ENCODE measurements around the gene GTF3C5. TPM values are rescaled to one million over a fixed set of nuclear protein-coding genes. Genes with fewer than 3 reads are reported as not detected.

The GTF3C5 gene
- total and polyA plus RNA-seq, 9 of the 15 experiments (the other 6 are each of a cell fraction or from before 2014, with no cell fraction given): 3.8 to 118 (median 83.7) TPM

DNA sequence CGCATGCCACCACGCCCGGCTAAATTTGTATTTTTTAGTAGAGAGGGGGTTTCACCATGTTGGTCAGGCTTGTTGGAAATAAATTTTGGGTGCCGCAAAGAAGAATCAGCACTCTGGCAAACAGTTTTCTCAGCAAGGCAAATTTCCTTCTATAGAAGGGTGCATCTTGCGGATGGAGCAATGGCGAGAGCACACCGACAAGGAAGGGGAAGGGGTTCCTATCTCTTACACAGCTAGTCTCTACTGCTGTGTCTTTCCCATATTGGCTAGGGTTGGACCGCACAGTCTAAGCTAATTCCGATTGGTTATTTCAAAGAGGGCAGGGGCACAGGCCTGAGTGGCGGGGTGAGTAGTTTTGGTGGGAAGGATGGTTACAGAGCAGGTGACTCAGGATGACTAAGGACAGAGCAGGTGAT is 707 bp downstream of the GTF3C5 start (continued):
- TF ChIP-seq ZBTB49 (CRISPR knock-in tag; IDR thresholded peaks at IDR 0.05; ENCODE audit: borderline replicate concordance): 0 out of 2 replicates have a peak, but pooled peaks have one; percentile 51
- peak in 1 of 2 experiments; percentile 93; a peak in 1 of 3 replicates for TF ChIP-seq CBX3 (IDR thresholded peaks at IDR 0.05; ENCODE audit: borderline replicate concordance in 1 of 2, low read length in 2 of 2)
- TF ChIP-seq CBX5 (IDR thresholded peaks at IDR 0.05; ENCODE audit: borderline replicate concordance, low read depth): peak; percentile 85; the same call in 1 of the 2 replicates

DNA sequence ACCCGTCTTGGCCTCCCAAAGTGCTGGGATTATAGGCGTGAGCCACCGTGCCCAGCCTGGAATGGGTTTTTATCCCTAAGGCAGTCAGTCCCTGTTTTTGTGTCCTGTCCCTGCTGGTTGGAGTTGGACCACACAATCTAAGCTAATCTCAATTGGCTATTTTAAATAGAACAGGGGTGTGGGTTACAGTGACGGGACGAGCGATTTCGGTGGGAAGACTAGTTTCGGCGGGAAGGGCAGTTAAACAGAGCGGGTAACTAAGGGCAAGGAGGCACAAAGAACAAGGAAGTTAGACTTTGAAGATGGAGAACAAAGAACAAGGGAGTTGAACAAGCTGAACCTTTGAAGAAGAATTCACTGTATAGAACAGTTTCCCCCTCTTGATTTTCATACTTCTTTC is 1.4 kb downstream of the GTF3C5 start:
- ATAC-seq: no peak
- intact Hi-C loops (cut with micrococcal nuclease) (no loop called here), in situ Hi-C loops (cut with MboI) (no loop called here)
- 0 out of 2 replicates have a peak, but pooled peaks cover 3% of the 10 kb centered on the region for H4K20me1 ChIP-seq (replicated peaks; ENCODE audit: control insufficient read depth, insufficient read depth, low read length)
- no peak overlapping the region for H3K27ac ChIP-seq (ENCODE audit: extremely low read depth, low read depth, low read length)
- POLR2A ChIA-PET: interaction anchor here (1.0 to 2.7 kb wide), 3 partner anchors 9 to 29 kb away, joined by 3 to 15 read pairs (median 3); no protein-coding TSS in a partner anchor
- H3K9me3 ChIP-seq (replicated peaks; ENCODE audit: control insufficient read depth, insufficient read depth, low read depth, low read length): peaks cover 14% of the 10 kb centered on the region; the same call in 1 of the 2 replicates
- peaks cover 86% of the 10 kb centered on the region for H3K79me2 ChIP-seq (ENCODE audit: control insufficient read depth, insufficient read depth, low read length)
- no peak overlapping the region for H2AFZ ChIP-seq (ENCODE audit: low read depth, low read length)
- FAIRE-seq: no peak
- DNase-seq (ENCODE audit: extremely low read depth in 1 of 4, low spot score in 3 of 4): no peak
- H3K27me3 ChIP-seq (ENCODE audit: control insufficient read depth in 2 of 2, insufficient read depth in 2 of 2, low read length in 2 of 2): no peaks in the 10 kb centered on the region
- no TSS peak for BruUV-seq (replicated peaks)
- no peak overlapping the region for H3K9ac ChIP-seq (ENCODE audit: insufficient read depth in 1 of 2, low read depth in 2 of 2, low read length in 2 of 2)
- peaks cover 16 to 22% of the 10 kb centered on the region in 2 experiments; a peak in 4 of 5 replicates for H3K4me1 ChIP-seq (replicated peaks in 1 of 2; ENCODE audit: control insufficient read depth in 2 of 2, insufficient read depth in 2 of 2, low read length in 2 of 2)
- CTCF ChIA-PET (ENCODE audit: low intra/inter-chr PET ratio): no interaction called here
- H3K4me3 ChIP-seq: peak overlapping the region; percentile 99; the same call in 1 of the 2 replicates
- H3K9me1 ChIP-seq (ENCODE audit: control insufficient read depth, insufficient read depth, low read length): no peaks in the 10 kb centered on the region
- WGBS (ENCODE audit: insufficient coverage, low coverage, missing lambda C conversion rate): 93% methylated on average over 10 of the region's 10 CpGs
- peaks cover 53% of the 10 kb centered on the region for H3K36me3 ChIP-seq (ENCODE audit: control insufficient read depth, insufficient read depth, low read length)
- peak overlapping the region; percentile 95 for H3K4me2 ChIP-seq (ENCODE audit: insufficient read depth, low read length)
- TF ChIP-seq CHAMP1 (IDR thresholded peaks at IDR 0.05): no peak
- TF ChIP-seq ADNP (tag; IDR thresholded peaks at IDR 0.05): no peak
- TF ChIP-seq CREB1 (IDR thresholded peaks at IDR 0.05): no peak
- TF ChIP-seq CREB1 (CRISPR knock-in tag; IDR thresholded peaks at IDR 0.05): no peak
- TF ChIP-seq SMARCA5 (IDR thresholded peaks at IDR 0.05): no peak
- no peak for TF ChIP-seq ZNF174 (CRISPR knock-in tag; IDR thresholded peaks at IDR 0.05)
- TF ChIP-seq, protein P1, sequence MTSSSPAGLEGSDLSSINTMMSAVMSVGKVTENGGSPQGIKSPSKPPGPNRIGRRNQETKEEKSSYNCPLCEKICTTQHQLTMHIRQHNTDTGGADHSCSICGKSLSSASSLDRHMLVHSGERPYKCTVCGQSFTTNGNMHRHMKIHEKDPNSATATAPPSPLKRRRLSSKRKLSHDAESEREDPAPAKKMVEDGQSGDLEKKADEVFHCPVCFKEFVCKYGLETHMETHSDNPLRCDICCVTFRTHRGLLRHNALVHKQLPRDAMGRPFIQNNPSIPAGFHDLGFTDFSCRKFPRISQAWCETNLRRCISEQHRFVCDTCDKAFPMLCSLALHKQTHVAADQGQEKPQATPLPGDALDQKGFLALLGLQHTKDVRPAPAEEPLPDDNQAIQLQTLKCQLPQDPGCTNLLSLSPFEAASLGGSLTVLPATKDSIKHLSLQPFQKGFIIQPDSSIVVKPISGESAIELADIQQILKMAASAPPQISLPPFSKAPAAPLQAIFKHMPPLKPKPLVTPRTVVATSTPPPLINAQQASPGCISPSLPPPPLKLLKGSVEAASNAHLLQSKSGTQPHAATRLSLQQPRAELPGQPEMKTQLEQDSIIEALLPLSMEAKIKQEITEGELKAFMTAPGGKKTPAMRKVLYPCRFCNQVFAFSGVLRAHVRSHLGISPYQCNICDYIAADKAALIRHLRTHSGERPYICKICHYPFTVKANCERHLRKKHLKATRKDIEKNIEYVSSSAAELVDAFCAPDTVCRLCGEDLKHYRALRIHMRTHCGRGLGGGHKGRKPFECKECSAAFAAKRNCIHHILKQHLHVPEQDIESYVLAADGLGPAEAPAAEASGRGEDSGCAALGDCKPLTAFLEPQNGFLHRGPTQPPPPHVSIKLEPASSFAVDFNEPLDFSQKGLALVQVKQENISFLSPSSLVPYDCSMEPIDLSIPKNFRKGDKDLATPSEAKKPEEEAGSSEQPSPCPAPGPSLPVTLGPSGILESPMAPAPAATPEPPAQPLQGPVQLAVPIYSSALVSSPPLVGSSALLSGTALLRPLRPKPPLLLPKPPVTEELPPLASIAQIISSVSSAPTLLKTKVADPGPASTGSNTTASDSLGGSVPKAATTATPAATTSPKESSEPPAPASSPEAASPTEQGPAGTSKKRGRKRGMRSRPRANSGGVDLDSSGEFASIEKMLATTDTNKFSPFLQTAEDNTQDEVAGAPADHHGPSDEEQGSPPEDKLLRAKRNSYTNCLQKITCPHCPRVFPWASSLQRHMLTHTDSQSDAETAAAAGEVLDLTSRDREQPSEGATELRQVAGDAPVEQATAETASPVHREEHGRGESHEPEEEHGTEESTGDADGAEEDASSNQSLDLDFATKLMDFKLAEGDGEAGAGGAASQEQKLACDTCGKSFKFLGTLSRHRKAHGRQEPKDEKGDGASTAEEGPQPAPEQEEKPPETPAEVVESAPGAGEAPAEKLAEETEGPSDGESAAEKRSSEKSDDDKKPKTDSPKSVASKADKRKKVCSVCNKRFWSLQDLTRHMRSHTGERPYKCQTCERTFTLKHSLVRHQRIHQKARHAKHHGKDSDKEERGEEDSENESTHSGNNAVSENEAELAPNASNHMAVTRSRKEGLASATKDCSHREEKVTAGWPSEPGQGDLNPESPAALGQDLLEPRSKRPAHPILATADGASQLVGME (CRISPR knock-in tag; IDR thresholded peaks at IDR 0.05): no peak
- no peak for TF ChIP-seq HMG20A (CRISPR knock-in tag; conservative IDR thresholded peaks at IDR 0.05)
